ENCODE results near the gene ITPK1.
A peak's percentile ranks its signal among the peaks of the same experiment; 100 is the strongest.

The ITPK1 gene

GRCh38 chr14:93010522-93011140 lies 105.1 kb downstream of the ITPK1 start:
- Histone ChIP-seq H3K9me3 (ENCODE audit: control insufficient read depth in 5 of 5, low read length in 5 of 5) (no peaks in the 10 kb centered on the region), H3K27me3 (ENCODE audit: control insufficient read depth in 5 of 5, insufficient read depth in 4 of 5, low read length in 5 of 5) (no peaks in the 10 kb centered on the region), H3K27ac (ENCODE audit: low read depth, low read length) (peak overlapping the region; percentile 97), H3K4me3 (ENCODE audit: low read depth in 1 of 5, low read length in 5 of 5) (no peak overlapping the region), H3K4me1 (ENCODE audit: control insufficient read depth in 5 of 5, insufficient read depth in 5 of 5, low read length in 5 of 5) (peaks cover 38 to 92% (median 83%) of the 10 kb centered on the region in 5 donors), H3K36me3 (ENCODE audit: control insufficient read depth in 5 of 5, insufficient read depth in 5 of 5, low read length in 5 of 5) (peaks cover 0 to 16% (median 13%) of the 10 kb centered on the region in 5 donors), H3K9ac (ENCODE audit: low read length in 5 of 5) (peak overlapping the region in 2 of 5 donors; percentile 16 to 81)

DNA sequence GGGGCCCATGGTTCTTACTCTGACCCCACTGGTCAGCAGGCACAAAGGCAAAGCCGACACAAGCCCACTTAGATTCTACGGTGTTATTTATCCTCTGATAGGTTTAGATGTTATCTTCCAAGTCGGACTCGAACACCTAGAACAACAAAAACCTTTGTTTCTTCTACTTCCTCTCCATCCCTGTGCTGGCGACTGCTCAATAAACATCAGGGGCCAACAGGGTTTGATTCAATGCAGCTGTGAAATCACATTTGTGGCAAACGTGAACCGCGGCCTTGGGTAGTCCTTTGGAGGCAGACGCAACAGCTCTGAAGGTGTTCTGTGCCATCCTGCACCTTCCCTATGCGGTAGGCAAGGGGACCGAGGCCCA lies 105.6 kb downstream of the ITPK1 start:
- Histone ChIP-seq H3K9me3 (ENCODE audit: control insufficient read depth in 5 of 5, low read length in 5 of 5) (no peaks in the 10 kb centered on the region), H3K4me3 (ENCODE audit: low read depth in 1 of 5, low read length in 5 of 5) (no peak overlapping the region), H3K27ac (ENCODE audit: low read depth, low read length) (peak overlapping the region; percentile 97), H3K9ac (ENCODE audit: low read length in 5 of 5) (peak overlapping the region in 2 of 5 donors; percentile 16 to 81), H3K4me1 (ENCODE audit: control insufficient read depth in 5 of 5, insufficient read depth in 5 of 5, low read length in 5 of 5) (peaks cover 41 to 96% (median 88%) of the 10 kb centered on the region in 5 donors), H3K27me3 (ENCODE audit: control insufficient read depth in 5 of 5, insufficient read depth in 4 of 5, low read length in 5 of 5) (no peaks in the 10 kb centered on the region), H3K36me3 (ENCODE audit: control insufficient read depth in 5 of 5, insufficient read depth in 5 of 5, low read length in 5 of 5) (peaks cover 0 to 11% (median 8%) of the 10 kb centered on the region in 5 donors)

GRCh38 chr14:93009471-93010129 lies 106.1 kb downstream of the ITPK1 start:
- Histone ChIP-seq H3K9ac (ENCODE audit: low read length in 5 of 5) (peak overlapping the region in 2 of 5 donors; percentile 44 to 81), H3K27me3 (ENCODE audit: control insufficient read depth in 5 of 5, insufficient read depth in 4 of 5, low read length in 5 of 5) (no peaks in the 10 kb centered on the region), H3K9me3 (ENCODE audit: control insufficient read depth in 5 of 5, low read length in 5 of 5) (no peaks in the 10 kb centered on the region), H3K36me3 (ENCODE audit: control insufficient read depth in 5 of 5, insufficient read depth in 5 of 5, low read length in 5 of 5) (peaks cover 0 to 6% (median 3%) of the 10 kb centered on the region in 5 donors), H3K4me3 (ENCODE audit: low read depth in 1 of 5, low read length in 5 of 5) (no peak overlapping the region), H3K27ac (ENCODE audit: low read depth, low read length) (peak overlapping the region; percentile 97), H3K4me1 (ENCODE audit: control insufficient read depth in 5 of 5, insufficient read depth in 5 of 5, low read length in 5 of 5) (peaks cover 41 to 99% (median 93%) of the 10 kb centered on the region in 5 donors)

- no peaks in the 10 kb centered on the region for H3K36me3 ChIP-seq (ENCODE audit: control insufficient read depth in 5 of 5, insufficient read depth in 5 of 5, low read length in 5 of 5)
- peak overlapping the region in 2 of 5 donors; percentile 44 for H3K9ac ChIP-seq (ENCODE audit: low read length in 5 of 5)
- H3K4me3 ChIP-seq (ENCODE audit: low read depth in 1 of 5, low read length in 5 of 5), result peak overlapping the region in 1 of 5 donors; percentile 10
- peak overlapping the region; percentile 97 for H3K27ac ChIP-seq (ENCODE audit: low read depth, low read length)
- no peaks in the 10 kb centered on the region for H3K27me3 ChIP-seq (ENCODE audit: control insufficient read depth in 5 of 5, insufficient read depth in 4 of 5, low read length in 5 of 5)
- H3K9me3 ChIP-seq (ENCODE audit: control insufficient read depth in 5 of 5, low read length in 5 of 5), result no peaks in the 10 kb centered on the region
- peaks cover 42 to 100% (median 95%) of the 10 kb centered on the region in 5 donors for H3K4me1 ChIP-seq (ENCODE audit: control insufficient read depth in 5 of 5, insufficient read depth in 5 of 5, low read length in 5 of 5)
These were observed 107.3 kb downstream of the ITPK1 start for GRCh38 chr14:93008381-93008780.

GRCh38 chr14:93007225-93007997 lies 108.3 kb downstream of the ITPK1 start:
- Histone ChIP-seq H3K4me1 (ENCODE audit: control insufficient read depth in 5 of 5, insufficient read depth in 5 of 5, low read length in 5 of 5) (peaks cover 38 to 98% (median 94%) of the 10 kb centered on the region in 5 donors), H3K9me3 (ENCODE audit: control insufficient read depth in 5 of 5, low read length in 5 of 5) (no peaks in the 10 kb centered on the region), H3K4me3 (ENCODE audit: low read depth in 1 of 5, low read length in 5 of 5) (no peak overlapping the region), H3K27ac (ENCODE audit: low read depth, low read length) (peak overlapping the region; percentile 97), H3K36me3 (ENCODE audit: control insufficient read depth in 5 of 5, insufficient read depth in 5 of 5, low read length in 5 of 5) (no peaks in the 10 kb centered on the region), H3K27me3 (ENCODE audit: control insufficient read depth in 5 of 5, insufficient read depth in 4 of 5, low read length in 5 of 5) (no peaks in the 10 kb centered on the region), H3K9ac (ENCODE audit: low read length in 5 of 5) (peak overlapping the region; percentile 23 to 81 (median 62))

DNA sequence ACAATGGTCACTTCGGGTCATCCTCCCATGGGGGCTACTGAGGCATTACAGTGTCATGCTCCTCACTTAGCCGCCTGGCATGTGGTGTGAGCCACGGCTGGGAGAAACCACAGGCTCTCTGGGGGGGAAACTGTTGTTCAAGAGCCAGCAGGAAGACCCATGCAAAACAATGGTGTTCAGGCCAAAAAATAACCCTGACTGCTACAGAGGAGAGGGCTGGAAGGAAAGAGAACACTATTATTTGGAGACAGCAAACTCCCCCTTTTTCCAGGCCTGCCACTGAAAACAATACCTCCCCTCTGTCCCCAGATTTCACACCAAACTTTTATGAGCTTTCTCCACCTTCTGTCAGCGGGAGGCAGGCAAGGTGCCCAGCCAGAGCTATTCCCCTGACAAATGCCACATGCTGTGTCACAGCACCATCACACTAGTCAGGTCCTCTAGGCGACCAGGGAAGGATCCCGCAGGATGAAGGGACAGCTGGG lies 109.1 kb downstream of the ITPK1 start:
- peak overlapping the region in 3 of 5 donors; percentile 23 to 78 (median 52) for H3K9ac ChIP-seq (ENCODE audit: low read length in 5 of 5)
- no peaks in the 10 kb centered on the region for H3K27me3 ChIP-seq (ENCODE audit: control insufficient read depth in 5 of 5, insufficient read depth in 4 of 5, low read length in 5 of 5)
- no peaks in the 10 kb centered on the region for H3K36me3 ChIP-seq (ENCODE audit: control insufficient read depth in 5 of 5, insufficient read depth in 5 of 5, low read length in 5 of 5)
- no peaks in the 10 kb centered on the region for H3K9me3 ChIP-seq (ENCODE audit: control insufficient read depth in 5 of 5, low read length in 5 of 5)
- peaks cover 38 to 90% (median 86%) of the 10 kb centered on the region in 5 donors for H3K4me1 ChIP-seq (ENCODE audit: control insufficient read depth in 5 of 5, insufficient read depth in 5 of 5, low read length in 5 of 5)
- H3K27ac ChIP-seq (ENCODE audit: low read depth, low read length), result peak overlapping the region; percentile 90
- no peak overlapping the region for H3K4me3 ChIP-seq (ENCODE audit: low read depth in 1 of 5, low read length in 5 of 5)

GRCh38 chr14:93005838-93006237 lies 109.9 kb downstream of the ITPK1 start:
- Histone ChIP-seq H3K4me1 (ENCODE audit: control insufficient read depth in 5 of 5, insufficient read depth in 5 of 5, low read length in 5 of 5) (peaks cover 36 to 82% (median 79%) of the 10 kb centered on the region in 5 donors), H3K27ac (ENCODE audit: low read depth, low read length) (peak overlapping the region; percentile 90), H3K4me3 (ENCODE audit: low read depth in 1 of 5, low read length in 5 of 5) (no peak overlapping the region), H3K9ac (ENCODE audit: low read length in 5 of 5) (peak overlapping the region in 2 of 5 donors; percentile 37 to 78), H3K27me3 (ENCODE audit: control insufficient read depth in 5 of 5, insufficient read depth in 4 of 5, low read length in 5 of 5) (no peaks in the 10 kb centered on the region), H3K9me3 (ENCODE audit: control insufficient read depth in 5 of 5, low read length in 5 of 5) (no peaks in the 10 kb centered on the region), H3K36me3 (ENCODE audit: control insufficient read depth in 5 of 5, insufficient read depth in 5 of 5, low read length in 5 of 5) (no peaks in the 10 kb centered on the region)

DNA sequence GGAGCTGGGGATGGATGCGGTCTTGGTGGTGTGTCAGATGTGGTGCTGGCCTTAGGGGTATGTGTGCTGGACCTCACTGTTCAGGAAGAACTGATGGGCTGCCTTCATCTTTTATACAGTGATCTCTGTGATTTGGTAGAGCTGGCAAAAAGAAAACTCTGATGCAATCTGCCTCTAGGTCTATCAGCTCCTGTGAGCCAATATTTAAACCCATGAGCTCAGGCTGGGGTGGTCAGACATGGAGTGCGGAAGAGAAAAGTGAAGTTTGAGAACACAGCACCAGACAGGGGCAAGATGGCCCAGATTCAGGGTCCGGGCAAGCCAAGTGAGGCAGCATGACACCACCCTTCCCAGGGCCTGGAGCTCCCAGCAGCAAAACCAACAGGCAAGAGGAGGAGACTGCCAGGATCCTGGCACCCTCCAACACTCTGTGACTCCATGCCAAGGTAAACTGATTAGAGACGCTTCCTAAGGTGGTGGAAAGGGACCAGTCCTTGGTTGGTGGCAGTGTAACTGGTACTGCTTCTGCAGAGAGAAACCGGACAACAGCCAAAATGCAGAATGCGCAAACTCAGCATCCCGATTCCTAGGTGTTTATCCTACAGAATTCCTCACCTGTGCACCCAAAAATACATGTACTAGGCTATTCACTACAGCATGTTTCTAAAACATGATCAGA lies 110.5 kb downstream of the ITPK1 start:
- Histone ChIP-seq H3K4me1 (ENCODE audit: control insufficient read depth in 5 of 5, insufficient read depth in 5 of 5, low read length in 5 of 5) (peaks cover 34 to 76% (median 73%) of the 10 kb centered on the region in 5 donors), H3K27ac (ENCODE audit: low read depth, low read length) (peak overlapping the region; percentile 90), H3K4me3 (ENCODE audit: low read depth in 1 of 5, low read length in 5 of 5) (no peak overlapping the region), H3K9ac (ENCODE audit: low read length in 5 of 5) (peak overlapping the region in 2 of 5 donors; percentile 43 to 45), H3K27me3 (ENCODE audit: control insufficient read depth in 5 of 5, insufficient read depth in 4 of 5, low read length in 5 of 5) (no peaks in the 10 kb centered on the region), H3K9me3 (ENCODE audit: control insufficient read depth in 5 of 5, low read length in 5 of 5) (no peaks in the 10 kb centered on the region), H3K36me3 (ENCODE audit: control insufficient read depth in 5 of 5, insufficient read depth in 5 of 5, low read length in 5 of 5) (no peaks in the 10 kb centered on the region)

DNA sequence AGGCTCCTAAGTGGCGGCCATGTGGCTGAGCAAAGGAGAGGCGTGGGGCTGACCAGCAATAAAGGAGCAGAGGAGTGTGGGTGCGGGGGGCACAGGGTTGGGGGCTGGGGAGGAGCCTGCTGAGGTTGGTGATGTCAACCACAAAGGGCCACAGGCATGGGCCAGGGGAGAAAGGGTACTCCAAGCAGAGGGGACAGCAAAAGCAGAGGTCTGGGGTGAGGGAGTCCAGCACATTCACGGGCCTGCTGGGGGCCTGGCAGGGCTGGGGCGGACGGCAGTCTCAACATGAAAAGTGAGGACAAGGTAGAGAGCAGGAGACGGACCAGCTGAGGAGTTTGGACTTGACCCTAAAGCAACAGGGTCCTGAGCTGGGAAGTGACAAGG lies 111.0 kb downstream of the ITPK1 start:
- H3K4me3 ChIP-seq (ENCODE audit: low read depth in 1 of 5, low read length in 5 of 5), result no peak overlapping the region
- H3K27ac ChIP-seq (ENCODE audit: low read depth, low read length), result peak overlapping the region; percentile 90
- H3K36me3 ChIP-seq (ENCODE audit: control insufficient read depth in 5 of 5, insufficient read depth in 5 of 5, low read length in 5 of 5), result peaks cover 0 to under 1% (median 0%) of the 10 kb centered on the region in 5 donors
- H3K27me3 ChIP-seq (ENCODE audit: control insufficient read depth in 5 of 5, insufficient read depth in 4 of 5, low read length in 5 of 5), result no peaks in the 10 kb centered on the region
- peaks cover 34 to 71% (median 67%) of the 10 kb centered on the region in 5 donors for H3K4me1 ChIP-seq (ENCODE audit: control insufficient read depth in 5 of 5, insufficient read depth in 5 of 5, low read length in 5 of 5)
- H3K9ac ChIP-seq (ENCODE audit: low read length in 5 of 5), result peak overlapping the region in 1 of 5 donors; percentile 45
- H3K9me3 ChIP-seq (ENCODE audit: control insufficient read depth in 5 of 5, low read length in 5 of 5), result no peaks in the 10 kb centered on the region

Measured in subcutaneous abdominal adipose tissue (tissue), 5 donors.